ENCODE data around the gene RNASE8.

DNA sequence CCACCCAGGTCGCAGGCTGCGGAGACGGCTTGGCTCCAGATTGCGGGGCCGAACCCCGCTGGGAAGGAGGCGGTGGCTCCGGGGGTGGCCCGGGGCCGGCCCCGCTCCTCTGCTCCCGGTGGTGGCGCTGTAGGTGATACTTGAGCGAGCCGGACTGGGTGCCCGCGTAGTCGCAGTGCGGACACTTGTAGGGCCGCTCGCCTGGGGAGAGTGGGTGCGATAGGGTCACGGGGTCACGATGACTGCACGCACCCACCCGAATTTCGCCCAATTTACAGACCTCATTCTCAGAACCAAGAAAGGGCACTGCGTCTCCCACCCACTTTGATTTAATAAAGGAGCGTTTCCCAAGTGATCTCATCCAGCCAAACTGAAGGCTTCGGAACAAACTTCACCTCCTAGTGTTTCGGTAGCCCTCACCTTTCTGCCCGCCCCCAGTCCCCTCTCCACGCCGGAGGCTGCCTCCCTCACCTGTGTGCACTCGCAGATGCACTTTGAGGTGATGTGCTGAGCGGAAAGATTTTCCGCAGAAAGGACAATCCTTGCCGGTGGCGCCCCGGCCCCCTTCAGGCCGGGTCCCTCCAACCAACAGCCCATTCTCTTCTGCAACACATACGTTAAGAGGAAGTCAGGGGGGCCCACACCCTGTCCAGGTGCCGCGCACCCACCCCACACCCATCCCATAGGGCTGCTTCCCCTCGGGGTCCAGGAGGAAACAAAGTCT is 33.5 kb downstream of the RNASE8 start:
- TF ChIP-seq, protein P1, sequence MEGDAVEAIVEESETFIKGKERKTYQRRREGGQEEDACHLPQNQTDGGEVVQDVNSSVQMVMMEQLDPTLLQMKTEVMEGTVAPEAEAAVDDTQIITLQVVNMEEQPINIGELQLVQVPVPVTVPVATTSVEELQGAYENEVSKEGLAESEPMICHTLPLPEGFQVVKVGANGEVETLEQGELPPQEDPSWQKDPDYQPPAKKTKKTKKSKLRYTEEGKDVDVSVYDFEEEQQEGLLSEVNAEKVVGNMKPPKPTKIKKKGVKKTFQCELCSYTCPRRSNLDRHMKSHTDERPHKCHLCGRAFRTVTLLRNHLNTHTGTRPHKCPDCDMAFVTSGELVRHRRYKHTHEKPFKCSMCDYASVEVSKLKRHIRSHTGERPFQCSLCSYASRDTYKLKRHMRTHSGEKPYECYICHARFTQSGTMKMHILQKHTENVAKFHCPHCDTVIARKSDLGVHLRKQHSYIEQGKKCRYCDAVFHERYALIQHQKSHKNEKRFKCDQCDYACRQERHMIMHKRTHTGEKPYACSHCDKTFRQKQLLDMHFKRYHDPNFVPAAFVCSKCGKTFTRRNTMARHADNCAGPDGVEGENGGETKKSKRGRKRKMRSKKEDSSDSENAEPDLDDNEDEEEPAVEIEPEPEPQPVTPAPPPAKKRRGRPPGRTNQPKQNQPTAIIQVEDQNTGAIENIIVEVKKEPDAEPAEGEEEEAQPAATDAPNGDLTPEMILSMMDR (IDR thresholded peaks at IDR 0.05): no peak
- no peak for TF ChIP-seq ZFX (IDR thresholded peaks at IDR 0.05; ENCODE audit: borderline replicate concordance)
